Measurements from ENCODE around the gene ATP6AP2. TPM values are rescaled to one million over a fixed set of nuclear protein-coding genes. Genes with fewer than 3 reads are reported as not detected.
A peak's percentile ranks its signal among the peaks of the same experiment; 100 is the strongest.

Gene ATP6AP2
- total and polyA plus RNA-seq, 2 of the 8 experiments (the other 6 are each of a cell fraction or from before 2014, with no cell fraction given), result 66.0 to 86.2 TPM

- TF ChIP-seq KDM4A (IDR thresholded peaks at IDR 0.05; ENCODE audit: low read depth, low read length, severe bottlenecking) (no peak), USF2 (IDR thresholded peaks at IDR 0.05; ENCODE audit: low read length) (no peak), SP4 (IDR thresholded peaks at IDR 0.05; ENCODE audit: low read length) (no peak), CHD1 (IDR thresholded peaks at IDR 0.05; ENCODE audit: low read depth, low read length) (no peak), RAD21 (IDR thresholded peaks at IDR 0.05 in 1 of 2, conservative IDR thresholded peaks at IDR 0.05 in 1 of 2; ENCODE audit: low read depth in 2 of 2, low read length in 2 of 2) (peak; percentile 75 to 82), YY1 (IDR thresholded peaks at IDR 0.05; ENCODE audit: low read depth, low read length) (no peak), GABPA (IDR thresholded peaks at IDR 0.05; ENCODE audit: borderline replicate concordance, insufficient read depth, low read length) (no peak), SP1 (IDR thresholded peaks at IDR 0.05; ENCODE audit: low read depth, low read length) (peak; percentile 44; the same call in 1 of the 2 replicates), HDAC2 (IDR thresholded peaks at IDR 0.05; ENCODE audit: borderline replicate concordance in 1 of 2, low read depth in 2 of 2, low read length in 2 of 2) (no peak)
These were observed 37.0 kb upstream of the ATP6AP2 start (continued) for GRCh38 chrX:40543661-40544328.
